Progenitor cell of endocrine pancreas (in vitro differentiated cells): ENCODE data around the gene SPINK7. TPM values are rescaled to one million over a fixed set of nuclear protein-coding genes. Genes with fewer than 3 reads are reported as not detected.

Experiments
- DNase-seq: peaks from one replicate; pipeline ENCODE4 v3.0.0; 2021; ENCODE audit warnings: low spot score; ENCODE audit not compliant: unreplicated experiment
- H3K27ac Mint-ChIP-seq: 2 replicates; pipeline ENCODE4 v1.8.0; 2021; ENCODE audit warnings: mild to moderate bottlenecking, moderate library complexity, mixed read lengths
- H3K27me3 Mint-ChIP-seq: 2 replicates; pipeline ENCODE4 v1.8.0; 2021; ENCODE audit warnings: mixed read lengths
- H3K36me3 Mint-ChIP-seq: 2 replicates; pipeline ENCODE4 v1.8.0; 2022; ENCODE audit warnings: mixed read lengths; ENCODE audit not compliant: insufficient read depth
- H3K4me1 Mint-ChIP-seq: 2 replicates; pipeline ENCODE4 v1.8.0; 2021; ENCODE audit warnings: low read depth, mixed read lengths
- H3K4me3 Mint-ChIP-seq: 2 replicates; pipeline ENCODE4 v1.8.0; 2021; ENCODE audit warnings: low read depth, mild to moderate bottlenecking, moderate library complexity, mixed read lengths
- H3K9me3 Mint-ChIP-seq: 2 replicates; pipeline ENCODE4 v1.8.0; 2021; ENCODE audit warnings: low read depth, mixed read lengths
- total RNA-seq: library from RNA; stranded (reverse); gene quantifications from 2 replicates; pipeline ENCODE4 v1.2.1, GENCODE V29; 2021
- TF ChIP-seq, protein P1 (sequence below): fragments of 200-600 bp; sonication (generic); IDR thresholded peaks from one replicate; pipeline ENCODE4 v1.5.0; 2021; ENCODE audit warnings: antibody characterized with exemption, mild to moderate bottlenecking; ENCODE audit not compliant: unreplicated experiment

Gene SPINK7
- total RNA-seq, 1 donor from 2014 or later = not detected

DNA sequence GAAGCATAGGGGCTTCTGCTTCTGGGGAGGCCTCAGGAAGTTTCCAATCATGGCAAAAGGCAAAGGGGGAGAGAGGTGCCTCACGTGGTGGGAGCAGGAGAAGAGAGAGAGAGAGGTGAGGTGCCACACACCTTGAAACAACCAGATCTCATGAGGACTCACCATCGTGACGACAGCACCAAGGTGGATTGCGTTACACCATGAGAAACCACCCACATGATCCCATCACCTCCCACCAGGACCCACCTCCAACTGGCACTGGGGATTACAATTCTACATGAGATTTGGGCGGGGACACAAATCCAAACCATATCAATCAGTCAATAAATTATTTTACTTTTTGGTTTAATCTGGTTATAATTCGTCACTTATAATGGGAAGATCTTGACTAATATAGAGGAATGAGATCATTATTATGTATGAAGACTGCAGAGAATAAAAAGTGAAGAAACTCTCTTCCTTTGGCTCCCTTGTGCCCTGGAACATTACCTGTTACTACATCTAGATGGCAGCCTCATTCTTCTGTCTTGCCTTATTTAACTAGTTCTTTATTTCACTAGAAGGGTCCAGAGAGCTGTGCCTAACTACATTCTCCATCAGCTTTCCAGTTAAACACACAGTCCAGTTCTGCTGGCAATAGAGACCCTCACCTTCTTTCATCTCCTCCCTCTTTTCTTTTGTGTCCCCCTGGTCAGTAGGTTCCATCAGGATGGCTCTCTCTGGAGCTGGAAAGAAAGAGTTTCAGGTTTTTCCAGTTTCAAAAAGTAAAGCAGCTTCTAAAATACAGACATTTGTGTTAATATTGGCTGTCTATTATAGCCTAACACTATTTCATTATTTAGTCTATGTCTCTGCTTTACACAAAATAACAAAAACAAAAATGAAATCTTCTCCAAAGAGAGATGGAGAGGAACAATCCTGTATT, 21.7 kb upstream of the SPINK7 start:
- peaks cover 6% of the 10 kb centered on the region for H3K27me3 Mint-ChIP-seq
- H3K4me1 Mint-ChIP-seq = peaks cover 14% of the 10 kb centered on the region
- H3K9me3 Mint-ChIP-seq = peaks cover 5% of the 10 kb centered on the region
- TF ChIP-seq, protein P1, sequence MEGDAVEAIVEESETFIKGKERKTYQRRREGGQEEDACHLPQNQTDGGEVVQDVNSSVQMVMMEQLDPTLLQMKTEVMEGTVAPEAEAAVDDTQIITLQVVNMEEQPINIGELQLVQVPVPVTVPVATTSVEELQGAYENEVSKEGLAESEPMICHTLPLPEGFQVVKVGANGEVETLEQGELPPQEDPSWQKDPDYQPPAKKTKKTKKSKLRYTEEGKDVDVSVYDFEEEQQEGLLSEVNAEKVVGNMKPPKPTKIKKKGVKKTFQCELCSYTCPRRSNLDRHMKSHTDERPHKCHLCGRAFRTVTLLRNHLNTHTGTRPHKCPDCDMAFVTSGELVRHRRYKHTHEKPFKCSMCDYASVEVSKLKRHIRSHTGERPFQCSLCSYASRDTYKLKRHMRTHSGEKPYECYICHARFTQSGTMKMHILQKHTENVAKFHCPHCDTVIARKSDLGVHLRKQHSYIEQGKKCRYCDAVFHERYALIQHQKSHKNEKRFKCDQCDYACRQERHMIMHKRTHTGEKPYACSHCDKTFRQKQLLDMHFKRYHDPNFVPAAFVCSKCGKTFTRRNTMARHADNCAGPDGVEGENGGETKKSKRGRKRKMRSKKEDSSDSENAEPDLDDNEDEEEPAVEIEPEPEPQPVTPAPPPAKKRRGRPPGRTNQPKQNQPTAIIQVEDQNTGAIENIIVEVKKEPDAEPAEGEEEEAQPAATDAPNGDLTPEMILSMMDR = peak; percentile 61
- H3K4me3 Mint-ChIP-seq = no peak overlapping the region
- peak overlapping the region; percentile 74 for H3K27ac Mint-ChIP-seq
- DNase-seq = no peak
- no peaks in the 10 kb centered on the region for H3K36me3 Mint-ChIP-seq

DNA sequence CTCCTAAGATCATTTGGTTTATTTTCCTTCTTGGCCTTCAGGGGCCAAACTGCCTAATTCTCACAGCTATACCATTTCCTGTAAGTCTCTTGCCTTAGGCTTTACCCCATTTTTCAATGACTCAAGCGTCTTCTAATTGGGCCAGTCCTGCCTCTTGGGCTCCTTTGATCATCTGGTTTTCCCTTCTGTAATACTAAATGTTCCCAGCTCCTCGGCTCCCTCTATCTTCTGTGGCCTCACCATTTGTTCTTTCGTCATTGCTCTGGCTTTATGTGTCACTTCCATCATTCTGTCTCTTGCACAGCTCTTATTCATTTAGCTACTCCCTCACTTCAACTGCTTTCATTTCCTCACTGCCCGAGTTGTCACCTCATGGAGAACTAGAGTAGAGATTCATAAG, 14.5 kb upstream of the SPINK7 start:
- Mint-ChIP-seq H3K4me3 (no peak overlapping the region), H3K4me1 (no peaks in the 10 kb centered on the region), H3K27me3 (peaks cover 2% of the 10 kb centered on the region), H3K27ac (no peak overlapping the region), H3K9me3 (no peaks in the 10 kb centered on the region), H3K36me3 (no peaks in the 10 kb centered on the region)
- DNase-seq = no peak
- TF ChIP-seq, protein P1 = no peak

DNA sequence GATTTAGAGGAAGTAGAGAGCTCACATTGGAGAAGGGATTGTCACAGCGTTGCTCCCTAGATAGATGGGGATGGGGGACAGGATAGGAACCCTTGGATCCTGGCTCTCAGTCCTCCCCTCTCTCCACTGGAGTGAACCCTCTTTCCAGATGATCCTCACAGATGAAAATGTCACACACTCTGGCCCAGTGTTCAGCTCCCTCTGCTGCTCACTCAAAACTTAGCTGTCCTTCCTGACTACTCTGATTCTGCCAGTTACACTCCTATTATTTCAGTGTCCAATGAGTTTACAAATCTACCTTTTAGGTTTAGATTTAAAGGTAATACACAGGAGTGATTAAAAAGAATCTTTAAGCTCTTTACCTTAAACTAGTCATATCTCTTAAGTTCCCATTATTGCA, 5.8 kb upstream of the SPINK7 start:
- peaks cover 15% of the 10 kb centered on the region for H3K9me3 Mint-ChIP-seq
- no peaks in the 10 kb centered on the region for H3K27me3 Mint-ChIP-seq
- peaks cover 9% of the 10 kb centered on the region for H3K36me3 Mint-ChIP-seq
- no peak for DNase-seq
- H3K27ac Mint-ChIP-seq = no peak overlapping the region
- H3K4me3 Mint-ChIP-seq = no peak overlapping the region
- H3K4me1 Mint-ChIP-seq = peaks cover 2% of the 10 kb centered on the region
- TF ChIP-seq, protein P1 = no peak

DNA sequence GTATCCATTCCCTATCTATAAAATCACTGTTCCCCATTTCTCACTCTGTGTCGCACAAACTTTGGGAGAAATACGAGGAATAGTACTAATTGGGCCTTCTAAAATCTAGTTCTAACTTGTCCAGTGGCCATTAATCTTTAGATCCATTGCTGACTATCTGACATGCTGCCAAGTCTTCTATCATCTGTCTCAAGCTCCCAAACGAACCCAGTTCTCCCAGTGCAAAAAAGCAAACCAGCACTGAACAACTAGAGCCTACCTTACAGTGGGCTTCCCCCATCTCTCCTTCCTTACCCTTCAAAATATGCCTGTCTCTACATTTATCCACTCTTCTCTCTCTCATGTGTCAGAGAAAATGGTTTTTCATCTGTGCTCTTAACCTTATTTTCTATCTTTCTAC, 3.2 kb upstream of the SPINK7 start:
- Mint-ChIP-seq H3K36me3 (peaks cover 9% of the 10 kb centered on the region), H3K9me3 (peaks cover 15% of the 10 kb centered on the region), H3K4me3 (no peak overlapping the region), H3K27me3 (no peaks in the 10 kb centered on the region), H3K27ac (no peak overlapping the region), H3K4me1 (peaks cover 2% of the 10 kb centered on the region)
- TF ChIP-seq, protein P1 = no peak
- no peak for DNase-seq

DNA sequence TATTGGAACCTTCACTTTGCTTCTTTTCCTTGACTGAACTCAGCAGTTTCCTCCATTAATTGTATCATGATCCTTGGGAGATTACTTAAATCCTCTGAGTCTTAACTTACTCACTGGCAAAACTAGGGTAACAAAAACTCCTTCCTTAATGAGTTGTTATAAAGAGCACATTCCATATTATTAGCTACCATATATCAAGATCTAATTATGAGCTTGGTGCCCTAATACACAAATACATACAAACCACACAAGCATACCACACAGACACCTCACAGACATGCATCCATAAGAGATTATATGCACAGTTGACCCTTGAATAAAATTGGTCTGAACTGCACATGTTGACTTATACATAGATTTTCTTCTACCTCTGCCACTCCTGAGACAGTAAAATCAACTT, 2.5 kb upstream of the SPINK7 start:
- TF ChIP-seq, protein P1 = no peak

More for the DNA sequence above, 2.5 kb upstream of the SPINK7 start:
- Mint-ChIP-seq H3K9me3 (peaks cover 15% of the 10 kb centered on the region), H3K4me3 (no peak overlapping the region), H3K27me3 (no peaks in the 10 kb centered on the region), H3K36me3 (peaks cover 9% of the 10 kb centered on the region), H3K4me1 (peaks cover 2% of the 10 kb centered on the region), H3K27ac (no peak overlapping the region)
- no peak for DNase-seq
